Embryonic facial prominence (tissue), 1 donor: ENCODE data around the gene PHACTR3.
"Not testable (repeated sequence)": the region's sequence is repeated elsewhere in the genome, so short reads cannot be mapped to it uniquely, and the experiment has no call there.

Experiments used
- DNase-seq: peaks from one replicate; pipeline ENCODE4 v3.0.0-alpha.2; 2016; ENCODE audit errors: extremely low spot score

Gene PHACTR3

GRCh38 chr20:59856941-59857340 lies 252.6 kb downstream of the PHACTR3 start:
- not testable (repeated sequence) for DNase-seq

DNA sequence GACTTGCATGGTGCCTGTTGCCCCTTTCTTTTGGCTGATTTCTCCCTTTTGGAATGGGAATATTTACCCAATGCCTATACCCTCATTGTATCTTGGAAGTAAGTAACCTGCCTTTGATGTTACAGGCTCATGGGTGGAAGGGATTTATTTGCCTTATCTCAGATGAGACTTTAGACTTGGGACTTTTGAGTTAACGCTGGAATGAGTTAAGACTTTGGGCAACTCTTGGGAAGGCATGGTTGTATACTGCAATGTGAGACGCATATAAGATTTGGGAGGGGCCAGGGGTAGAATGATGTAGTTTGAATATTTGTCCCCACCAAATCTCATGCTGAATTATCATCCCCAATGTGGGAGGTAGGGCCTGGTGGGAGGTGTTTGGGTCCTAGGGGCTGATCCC lies 253.6 kb downstream of the PHACTR3 start:
- no peak for DNase-seq

DNA sequence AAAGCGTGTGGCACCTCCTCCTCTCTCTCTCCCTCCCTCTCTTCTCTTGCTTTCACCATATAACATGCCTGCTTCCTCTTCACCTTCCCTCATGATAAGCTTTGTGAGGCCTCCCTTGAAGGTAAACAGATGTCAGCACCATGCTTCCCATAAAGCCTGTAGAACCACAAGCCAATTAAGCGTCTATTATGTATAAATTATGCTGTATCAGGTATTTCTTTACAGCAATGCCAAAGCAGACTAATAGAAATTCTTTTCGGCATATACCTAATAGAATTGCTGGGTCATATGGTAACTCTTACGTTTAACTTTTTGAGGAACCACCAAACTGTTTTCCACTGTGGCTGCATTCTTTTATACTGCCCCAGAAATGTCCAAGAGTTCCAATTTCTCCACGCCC lies 254.1 kb downstream of the PHACTR3 start:
- no peak for DNase-seq

- DNase-seq: no peak
These were observed 257.1 kb downstream of the PHACTR3 start for GRCh38 chr20:59861401-59861800.

DNA sequence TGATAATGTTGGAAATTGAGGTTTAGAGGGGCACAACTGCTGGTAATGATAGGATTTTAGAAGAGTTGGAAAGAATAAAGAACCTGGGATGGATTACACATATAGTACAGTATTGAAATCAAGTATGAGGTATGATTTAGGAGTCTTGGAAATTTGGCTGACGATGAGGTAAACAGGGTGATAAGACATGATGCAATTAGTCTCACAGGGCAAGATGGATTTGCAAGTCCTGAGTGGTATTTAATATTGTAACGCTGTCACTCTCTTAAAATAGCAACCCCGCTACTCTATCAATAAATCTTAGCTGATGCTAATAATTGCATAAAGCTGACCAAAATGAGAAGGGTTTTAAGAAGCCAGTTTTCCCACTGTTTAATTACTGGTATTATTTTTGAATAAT lies 258.7 kb downstream of the PHACTR3 start:
- DNase-seq: no peak

GRCh38 chr20:59864726-59865125 lies 260.4 kb downstream of the PHACTR3 start:
- no peak for DNase-seq

- DNase-seq: no peak
These were observed 262.0 kb downstream of the PHACTR3 start for GRCh38 chr20:59866338-59866737.

- no peak for DNase-seq
These were observed 266.8 kb downstream of the PHACTR3 start for GRCh38 chr20:59871096-59871495.

DNA sequence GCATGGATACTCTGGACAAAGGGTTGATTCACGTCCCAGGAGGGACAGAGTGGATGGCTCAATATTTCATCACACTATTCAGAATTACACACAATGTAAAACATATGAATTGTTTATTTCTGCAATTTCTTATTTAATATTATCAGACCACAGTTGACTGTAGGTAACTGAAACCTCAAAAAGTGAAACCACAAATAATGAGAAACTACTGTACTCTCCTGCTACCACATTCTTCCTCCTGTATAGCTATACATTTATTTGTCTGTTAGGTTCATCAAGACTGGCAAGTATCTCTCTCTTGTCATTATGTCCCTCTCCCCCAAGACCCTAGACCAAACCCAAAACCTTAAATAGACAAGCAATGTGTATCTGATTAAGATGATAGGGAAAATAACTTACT lies 269.1 kb downstream of the PHACTR3 start:
- no peak for DNase-seq

DNA sequence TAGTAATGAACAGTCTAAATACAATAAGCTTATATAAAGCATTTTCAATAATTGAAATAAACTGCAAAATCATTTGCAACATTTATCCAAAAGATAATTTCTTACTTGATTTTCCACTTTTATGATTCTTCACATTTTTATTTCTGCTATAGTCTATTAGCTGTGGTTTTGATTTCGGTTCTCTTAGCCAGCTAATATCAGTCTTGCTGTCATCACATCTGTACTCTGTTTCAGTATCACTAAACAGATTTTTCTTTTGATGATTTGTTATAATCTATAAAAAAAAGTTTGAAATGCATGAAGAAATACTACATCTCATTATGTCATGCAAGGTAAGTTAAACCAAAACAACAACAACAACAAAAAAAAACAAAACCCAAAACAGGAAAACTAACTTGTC lies 275.9 kb downstream of the PHACTR3 start:
- no peak for DNase-seq

DNA sequence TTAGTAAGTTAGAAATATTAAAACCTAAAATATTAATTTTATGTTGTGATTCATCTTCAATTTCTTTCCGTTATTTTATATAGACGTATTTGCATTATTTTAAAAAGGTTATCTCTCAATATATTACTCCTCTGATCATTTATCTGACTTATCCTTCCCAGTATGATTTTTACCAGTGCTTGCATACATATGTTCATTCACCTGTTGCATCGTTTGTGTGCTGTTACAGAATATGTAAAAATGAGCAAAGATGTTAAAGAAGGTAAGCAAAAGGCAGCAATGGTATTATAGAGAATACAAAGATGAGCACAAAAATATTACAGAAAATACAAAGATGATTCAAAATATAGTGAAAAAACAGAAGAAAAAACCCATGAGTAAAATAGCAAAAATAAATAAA lies 280.2 kb downstream of the PHACTR3 start:
- no peak for DNase-seq

GRCh38 chr20:59888050-59888449 lies 283.7 kb downstream of the PHACTR3 start:
- no peak for DNase-seq

DNA sequence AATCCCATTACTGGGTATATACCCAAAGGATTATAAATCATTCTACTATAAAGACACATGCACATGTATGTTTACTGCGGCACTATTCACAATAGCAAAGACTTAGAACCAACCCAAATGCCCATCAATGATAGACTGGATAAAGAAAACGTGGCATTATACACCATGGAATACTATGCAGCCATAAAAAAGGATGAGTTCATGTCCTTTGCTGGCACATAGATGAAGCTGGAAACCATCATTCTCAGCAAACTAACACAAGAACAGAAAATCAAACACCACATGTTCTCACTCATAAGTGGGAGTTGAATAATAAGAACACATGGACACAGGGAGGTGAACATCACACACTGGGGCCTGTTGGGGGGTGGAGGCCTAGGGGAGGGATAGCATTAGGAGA lies 285.7 kb downstream of the PHACTR3 start:
- not testable (repeated sequence) for DNase-seq

DNA sequence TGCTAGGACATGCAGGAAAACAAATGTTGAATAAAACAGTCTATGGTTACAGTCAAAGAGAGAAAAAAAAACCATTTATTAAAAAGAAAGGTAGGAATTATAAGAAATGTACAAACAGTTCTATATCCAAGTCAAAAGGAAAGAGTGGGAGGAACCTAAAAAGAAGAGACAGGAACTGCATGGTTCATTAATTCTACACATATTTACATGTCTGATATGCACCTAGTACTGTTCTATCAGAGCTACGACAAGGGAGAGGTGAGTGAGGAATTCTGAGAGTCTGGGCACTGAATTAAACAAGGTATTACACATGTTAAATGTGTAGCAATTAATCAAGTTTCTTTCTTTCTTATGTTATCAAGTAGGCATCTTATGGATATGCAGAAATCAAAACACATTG lies 287.2 kb downstream of the PHACTR3 start:
- no peak for DNase-seq

DNA sequence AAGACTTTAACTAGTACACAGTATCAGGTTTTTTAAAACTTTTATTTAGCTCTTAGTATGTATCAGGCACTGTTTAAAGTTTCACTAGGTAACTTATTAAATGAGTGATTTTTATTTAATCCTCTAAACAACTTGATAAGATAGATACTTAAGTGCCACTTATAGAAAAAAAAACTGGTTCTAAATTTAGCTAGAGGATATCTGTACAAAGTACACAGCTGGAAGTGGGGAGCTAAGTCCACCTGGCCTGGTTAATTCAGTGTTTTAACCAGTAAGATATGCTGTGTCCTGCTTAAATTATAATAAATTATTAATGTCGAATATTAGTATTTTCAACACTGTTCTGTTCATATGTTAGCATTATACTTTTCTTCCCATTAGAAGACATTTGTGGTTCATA lies 291.6 kb downstream of the PHACTR3 start:
- DNase-seq: no peak
